Stimulated activated CD8-positive, alpha-beta memory T cell treated with anti-CD3 and anti-CD28 coated beads, Interleukin-2, amount 100 ng/mL, for 48 hours (primary cell): ENCODE results near the gene FNDC3B.
"Not testable (repeated sequence)": the region's sequence is repeated elsewhere in the genome, so short reads cannot be mapped to it uniquely, and the experiment has no call there.

ENCODE experiments used
- DNase-seq, 2 donors: peaks; one replicate each; pipeline ENCODE4 v3.0.0-alpha.2; 2020; ENCODE audit warnings: low read depth in 2 of 2

Gene FNDC3B

DNA sequence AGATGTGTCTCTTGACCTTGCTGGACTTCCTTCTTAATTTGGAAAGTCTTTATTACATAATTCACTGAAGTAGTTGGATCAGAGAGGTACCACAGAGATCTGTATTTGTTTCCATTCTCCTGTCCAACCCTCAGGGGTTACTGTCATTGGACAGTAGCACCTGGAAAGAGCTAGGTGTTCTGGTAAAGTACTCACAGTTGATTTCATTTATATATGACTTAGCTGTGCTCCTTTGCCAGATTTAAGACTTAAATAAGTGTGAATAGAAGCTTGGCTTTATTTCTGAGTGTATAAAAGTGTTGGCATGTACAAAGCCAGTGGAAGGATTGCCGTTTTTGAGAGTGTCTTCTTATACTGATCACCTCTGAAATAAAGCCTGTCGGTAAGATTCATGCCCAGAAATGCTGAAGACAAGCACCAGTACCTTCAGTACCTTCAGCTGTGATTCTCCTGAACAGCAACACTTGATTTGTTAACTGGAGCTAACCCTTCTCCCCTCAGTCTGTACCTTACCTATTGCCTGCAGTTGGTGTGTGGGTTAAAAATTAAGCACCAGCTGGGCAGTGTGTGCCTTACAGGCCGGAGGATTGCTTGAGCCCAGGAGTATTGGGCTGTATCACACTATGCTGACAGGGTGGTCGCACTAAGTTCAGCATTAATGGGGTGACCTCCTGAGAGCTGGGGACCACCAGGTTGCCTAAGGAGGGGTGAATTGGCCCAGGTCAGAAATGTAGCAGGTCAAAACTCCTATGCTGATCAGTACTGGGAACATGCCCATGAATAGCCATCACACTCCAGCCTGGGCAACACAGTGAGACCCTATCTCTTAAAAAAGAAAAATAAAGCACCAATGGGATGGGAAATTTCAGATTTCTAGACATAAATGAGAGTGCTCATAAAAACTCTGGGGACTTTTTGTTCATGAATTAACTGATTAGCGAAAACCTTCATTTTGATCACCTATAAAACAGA, 197.7 kb downstream of the FNDC3B start:
- no peak for DNase-seq

DNA sequence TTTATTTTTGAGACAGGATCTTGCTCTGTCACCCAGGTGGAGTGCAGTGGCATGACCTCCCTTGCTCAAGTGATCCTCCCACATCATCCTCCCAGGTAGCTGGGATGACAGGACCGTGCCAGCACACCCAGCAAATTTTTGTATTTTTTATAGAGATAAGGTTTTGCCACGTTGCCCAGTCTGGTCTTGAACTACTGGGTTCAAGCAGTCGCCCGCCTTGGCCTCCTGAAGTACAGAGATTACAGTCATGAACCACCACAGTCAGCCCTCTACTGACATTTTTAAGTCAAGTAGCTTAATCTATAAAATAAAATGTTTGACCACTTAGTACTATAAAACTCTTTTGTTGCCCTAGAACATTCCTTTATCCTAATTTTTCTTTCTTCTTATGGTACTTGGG, 198.8 kb downstream of the FNDC3B start:
- DNase-seq = no peak

DNA sequence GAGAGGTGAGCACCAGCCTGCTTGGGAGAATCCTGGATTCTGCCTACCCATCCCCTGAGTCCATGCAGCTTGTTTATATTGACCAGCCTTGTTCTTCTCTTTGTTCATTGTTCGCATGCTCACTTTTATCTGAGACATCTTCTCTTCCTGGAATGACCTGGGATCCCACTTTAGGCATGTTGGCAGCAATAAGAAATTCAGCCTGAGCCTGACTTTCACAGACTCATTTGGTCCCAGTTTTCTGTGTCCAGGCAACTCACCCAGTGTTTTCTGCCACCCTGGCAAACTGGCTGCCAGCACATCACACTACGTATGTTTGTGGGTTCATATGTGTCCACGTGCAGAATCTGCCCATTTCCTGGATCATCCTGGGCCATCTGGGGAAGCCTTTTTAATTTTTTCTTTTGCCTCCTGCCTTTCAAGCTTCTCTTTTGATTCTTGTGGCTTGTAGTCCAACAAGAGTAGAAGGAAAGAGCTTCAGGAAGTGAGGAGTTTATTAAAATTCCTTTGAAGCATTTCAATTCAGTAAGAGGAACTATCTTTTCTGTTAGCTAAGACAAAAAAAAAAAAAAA, 199.9 kb downstream of the FNDC3B start:
- no peak for DNase-seq

DNA sequence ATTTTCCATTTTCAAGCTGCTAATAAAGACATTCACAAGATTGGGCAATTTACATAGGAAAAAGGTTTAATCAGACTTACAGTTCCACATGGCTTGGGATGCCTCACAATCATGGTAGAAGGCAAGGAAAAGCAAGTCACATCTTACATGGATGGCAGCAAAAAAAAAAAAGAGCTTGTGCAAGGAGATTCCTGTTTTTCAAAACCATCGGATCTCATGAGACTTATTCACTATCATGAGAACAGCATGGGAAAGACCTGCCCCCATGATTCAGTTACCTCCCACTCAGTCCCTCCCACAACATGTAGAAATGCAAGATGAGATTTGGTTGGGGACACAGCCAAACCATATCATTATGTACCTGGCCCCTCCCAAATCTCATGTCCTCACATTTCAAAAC, 202.0 kb downstream of the FNDC3B start:
- DNase-seq = no peak

DNA sequence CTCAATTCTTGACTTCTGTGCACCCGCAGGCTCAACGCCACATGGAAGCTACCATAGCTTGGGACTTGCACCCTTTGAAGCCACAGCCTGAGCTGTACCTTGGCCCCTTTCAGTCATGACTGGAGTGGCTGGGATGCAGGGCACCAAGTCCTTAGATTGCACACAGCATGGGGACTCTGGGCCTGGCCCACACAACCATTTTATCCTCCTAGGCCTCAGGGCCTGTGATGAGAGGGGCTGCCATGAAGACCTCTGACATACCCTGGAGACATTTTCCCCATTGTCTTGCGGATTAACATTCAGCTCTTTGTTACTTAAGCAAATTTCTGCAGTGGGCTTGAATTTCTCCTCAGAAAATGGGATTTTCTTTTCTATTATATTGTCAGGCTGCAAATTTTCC, 203.1 kb downstream of the FNDC3B start:
- not testable (repeated sequence) for DNase-seq

DNA sequence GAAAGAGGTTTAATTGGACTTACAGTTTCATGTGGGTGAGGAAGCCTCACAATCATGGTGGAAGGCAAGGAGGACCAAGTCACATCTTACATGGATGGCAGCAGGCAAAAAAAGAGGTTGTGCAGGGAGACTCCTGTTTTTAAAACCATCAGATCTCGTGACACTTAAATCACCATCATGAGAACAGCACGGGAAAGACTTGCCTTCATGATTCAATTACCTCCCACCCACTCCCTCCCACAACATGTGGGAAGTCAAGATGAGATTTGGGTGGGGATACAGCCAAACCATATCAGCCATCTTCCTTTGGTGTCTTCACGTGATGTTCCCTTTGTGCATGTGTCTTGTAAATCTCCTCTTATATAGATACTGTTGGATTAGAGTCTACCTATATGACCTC, 204.0 kb downstream of the FNDC3B start:
- not testable (repeated sequence) for DNase-seq

DNA sequence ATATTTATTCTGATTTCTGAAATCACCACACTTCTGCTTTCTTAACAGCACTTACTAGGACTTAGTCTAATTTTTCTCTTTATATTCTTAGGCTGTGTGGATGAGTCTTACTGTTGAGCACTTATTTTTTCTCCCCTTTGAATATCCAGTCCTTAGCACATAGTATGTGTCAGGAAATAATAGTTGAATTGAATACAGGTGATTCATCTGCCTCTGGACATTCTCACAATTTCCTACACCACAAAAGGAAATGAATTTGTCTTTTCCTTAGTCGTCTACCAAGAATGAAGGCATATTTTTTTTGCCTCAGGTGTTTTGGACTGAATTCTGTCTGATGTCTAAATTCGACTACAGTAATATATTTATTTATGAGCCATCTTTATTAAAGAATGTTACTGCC, 204.6 kb downstream of the FNDC3B start:
- DNase-seq = no peak

DNA sequence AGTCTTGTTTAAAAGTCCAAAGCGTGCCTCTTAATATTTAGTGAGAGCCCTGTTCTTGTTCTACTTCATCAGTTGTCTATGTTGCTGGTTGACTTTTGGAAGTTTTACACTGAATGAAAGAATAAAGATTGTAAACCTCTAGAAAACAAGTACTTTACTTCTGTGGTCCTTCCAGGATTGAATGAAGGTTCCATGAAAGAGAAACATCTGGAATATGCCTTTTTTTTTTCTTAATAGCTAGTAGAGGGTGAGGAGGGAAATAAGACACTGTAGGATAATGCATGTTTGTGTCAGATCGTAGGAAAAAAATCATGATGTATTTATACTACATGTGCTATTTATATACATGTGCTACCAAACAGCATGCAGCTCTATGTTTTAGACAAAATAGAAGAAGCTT, 205.9 kb downstream of the FNDC3B start:
- no peak for DNase-seq

DNA sequence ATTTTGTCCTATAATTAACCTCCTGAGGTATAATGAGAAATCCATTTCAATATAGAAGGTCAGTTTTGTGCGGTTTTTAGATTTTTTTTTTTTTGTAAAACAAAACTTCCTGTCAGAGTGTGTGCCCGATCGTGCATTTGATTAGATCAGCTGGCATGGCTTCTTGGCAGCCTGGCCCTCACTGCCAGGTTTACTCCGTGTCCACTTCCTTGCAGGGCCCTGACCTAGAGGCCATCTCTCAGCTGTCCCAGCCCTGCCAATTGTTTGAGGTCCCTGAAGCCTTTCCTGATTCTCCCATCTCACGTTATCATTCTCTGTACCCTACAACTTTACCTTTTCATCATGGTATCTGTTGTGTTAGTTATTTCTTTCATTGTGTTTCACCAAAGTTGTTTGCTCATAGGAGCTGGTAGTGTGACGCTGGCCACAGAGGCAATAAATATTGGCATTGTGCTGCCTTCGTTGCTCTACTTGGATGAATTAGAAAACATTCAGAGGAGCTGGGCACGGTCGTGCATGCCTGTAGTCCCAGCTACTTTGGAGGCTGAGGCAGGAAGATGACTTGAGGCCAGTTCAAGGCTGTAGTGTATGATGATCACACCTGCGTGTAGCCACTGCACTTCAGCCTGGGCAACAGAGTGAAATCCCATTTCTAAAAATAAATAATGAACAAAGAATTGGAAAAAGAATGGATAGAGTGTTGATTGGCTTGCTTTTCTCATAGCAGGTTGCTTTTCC, 206.9 kb downstream of the FNDC3B start:
- no peak for DNase-seq

DNA sequence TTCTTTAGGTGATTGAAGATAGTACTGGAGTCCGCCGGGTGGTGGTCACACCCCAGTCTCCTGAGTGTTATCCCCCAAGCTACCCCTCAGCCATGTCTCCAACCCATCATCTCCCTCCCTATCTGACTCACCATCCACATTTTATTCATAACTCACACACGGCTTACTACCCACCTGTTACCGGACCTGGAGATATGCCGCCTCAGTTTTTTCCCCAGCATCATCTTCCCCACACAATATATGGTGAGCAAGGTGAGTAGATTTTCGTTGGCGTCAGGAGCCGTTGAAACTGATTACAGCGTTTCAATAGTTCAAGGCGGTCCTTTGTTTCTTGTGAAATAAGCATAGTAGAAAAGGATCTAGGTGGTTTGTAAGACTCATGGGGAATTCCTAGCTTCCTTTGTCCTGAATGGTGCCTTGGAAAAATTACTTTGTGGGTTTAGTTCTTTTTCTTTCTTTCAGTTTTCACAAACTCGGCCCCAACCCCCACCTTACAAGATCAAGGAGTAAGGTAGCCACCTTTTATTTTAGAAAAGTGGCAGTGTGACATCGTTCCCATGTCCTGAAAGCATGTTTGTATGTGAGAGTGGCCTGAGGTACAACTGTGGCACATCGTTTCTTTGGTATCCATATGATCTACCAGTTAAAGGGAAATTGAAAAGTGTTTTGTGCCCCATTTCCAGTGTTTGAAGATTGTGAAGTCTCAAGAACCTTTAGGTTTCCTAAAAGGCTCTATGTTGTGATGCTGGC, 208.3 kb downstream of the FNDC3B start:
- DNase-seq = no peak

DNA sequence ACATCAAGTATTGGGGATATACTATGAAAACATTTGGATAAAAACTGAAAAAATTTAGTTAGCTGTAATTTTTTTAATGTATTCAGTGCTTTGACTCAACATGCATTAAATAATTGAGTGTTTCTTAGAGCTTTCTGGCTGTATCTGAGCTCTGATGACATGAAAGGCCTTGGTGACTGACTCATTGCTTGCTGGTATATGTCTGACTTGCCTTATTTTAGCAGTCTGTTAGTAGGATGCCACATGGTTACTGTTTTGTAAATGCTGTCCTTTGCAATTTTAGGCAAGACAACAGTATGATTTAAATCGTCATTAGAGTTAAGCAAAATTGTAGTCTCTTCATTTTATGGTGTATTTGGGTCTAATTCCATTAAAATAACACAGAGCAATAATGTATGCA, 209.7 kb downstream of the FNDC3B start:
- no peak for DNase-seq

DNA sequence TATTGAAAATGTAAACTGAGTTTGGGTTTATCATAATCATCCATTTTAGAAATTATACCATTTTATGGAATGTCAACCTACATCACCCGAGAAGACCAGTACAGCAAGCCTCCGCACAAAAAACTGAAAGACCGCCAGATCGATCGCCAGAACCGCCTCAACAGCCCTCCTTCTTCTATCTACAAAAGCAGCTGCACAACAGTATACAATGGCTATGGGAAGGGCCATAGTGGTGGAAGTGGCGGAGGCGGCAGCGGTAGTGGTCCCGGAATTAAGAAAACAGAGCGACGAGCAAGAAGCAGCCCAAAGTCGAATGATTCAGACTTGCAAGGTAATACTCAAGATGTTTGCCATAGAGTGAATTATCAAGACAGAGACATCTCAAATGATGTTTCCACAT, 211.8 kb downstream of the FNDC3B start:
- no peak for DNase-seq

DNA sequence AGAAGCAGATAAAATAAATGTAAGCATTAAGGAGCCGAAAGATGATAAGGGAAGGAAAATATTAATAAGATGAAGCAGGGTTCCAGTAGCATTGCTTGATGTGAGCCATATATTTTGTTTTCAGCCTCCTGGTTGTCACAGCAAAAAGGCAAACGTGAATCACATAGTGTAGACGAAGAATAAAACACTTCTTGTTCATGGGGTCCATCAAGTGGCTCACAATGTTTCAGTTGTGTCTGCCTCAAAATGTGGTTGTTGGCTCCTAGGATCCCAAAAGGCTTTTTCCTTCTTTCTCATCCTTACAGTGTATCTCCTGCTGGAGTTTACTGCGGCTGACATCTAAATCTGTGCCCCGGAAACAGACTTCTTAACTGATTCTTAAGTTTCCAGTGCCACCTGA, 213.8 kb downstream of the FNDC3B start:
- DNase-seq = no peak

DNA sequence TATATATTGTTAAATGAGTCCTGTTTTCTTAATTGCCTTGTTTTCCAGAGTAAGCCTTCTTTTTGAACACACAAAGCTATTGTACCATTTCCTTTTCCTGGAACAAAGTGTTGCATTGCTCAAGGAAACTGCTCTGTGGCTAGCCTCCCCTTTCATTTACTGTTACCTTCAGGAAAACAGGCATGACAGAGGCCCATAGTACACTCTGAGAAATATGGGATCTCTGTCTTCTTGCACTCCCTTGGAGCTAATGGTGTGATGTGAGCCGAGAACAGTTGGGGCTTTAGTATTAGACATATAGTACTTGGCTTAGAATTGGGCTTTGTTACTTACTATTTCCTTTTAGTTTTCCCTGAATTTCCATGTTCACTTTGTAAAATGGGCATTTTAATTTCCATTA, 215.2 kb downstream of the FNDC3B start:
- no peak for DNase-seq

DNA sequence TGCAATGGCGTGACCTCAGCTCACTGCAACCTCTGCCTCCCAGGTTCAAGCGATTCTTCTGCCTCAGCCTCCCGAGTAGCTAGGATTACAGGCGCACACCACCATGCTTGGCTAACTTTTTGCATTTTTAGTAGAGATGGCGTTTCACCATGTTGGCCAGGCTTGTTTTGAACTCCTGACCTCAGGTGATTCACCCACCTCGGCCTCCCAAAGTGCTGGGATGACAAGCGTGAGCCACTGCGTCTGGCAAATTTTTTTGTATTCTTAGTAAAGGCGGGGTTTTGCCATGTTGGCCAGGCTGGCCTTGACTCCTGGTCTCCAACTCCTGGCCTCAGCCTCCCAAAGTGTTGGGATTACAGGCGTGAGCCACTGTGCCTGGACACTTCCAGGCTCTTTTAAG, 215.9 kb downstream of the FNDC3B start:
- not testable (repeated sequence) for DNase-seq

DNA sequence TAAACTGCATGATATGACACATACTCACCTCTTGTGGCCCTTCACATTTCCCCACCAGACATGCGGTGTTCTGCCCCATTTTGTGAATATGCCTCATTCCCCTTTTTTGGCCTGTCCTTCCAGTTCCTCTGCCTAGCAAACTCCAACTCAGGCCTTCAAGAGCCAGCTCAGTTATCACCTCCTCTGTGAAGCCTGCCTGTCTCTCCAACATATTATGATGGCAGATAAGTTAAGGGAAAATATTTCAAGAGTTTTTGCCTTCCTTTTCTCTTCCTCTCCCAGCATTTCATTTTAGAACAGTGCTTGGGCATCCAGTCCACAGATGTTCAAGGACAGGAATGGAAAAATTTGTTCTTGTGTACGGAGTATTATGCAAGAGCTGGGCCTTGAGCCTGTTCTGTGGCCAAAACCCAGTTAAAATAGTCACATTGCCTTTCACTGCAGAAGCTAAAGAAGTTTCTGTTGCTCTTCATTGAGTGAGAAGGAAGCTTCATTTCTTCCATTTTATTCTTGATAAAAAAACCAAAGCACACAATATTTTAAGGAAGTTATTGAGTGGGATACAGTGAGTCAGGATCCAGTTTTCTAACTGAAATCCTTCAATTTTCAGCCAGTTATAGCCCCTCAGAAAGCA, 216.8 kb downstream of the FNDC3B start:
- DNase-seq = no peak

DNA sequence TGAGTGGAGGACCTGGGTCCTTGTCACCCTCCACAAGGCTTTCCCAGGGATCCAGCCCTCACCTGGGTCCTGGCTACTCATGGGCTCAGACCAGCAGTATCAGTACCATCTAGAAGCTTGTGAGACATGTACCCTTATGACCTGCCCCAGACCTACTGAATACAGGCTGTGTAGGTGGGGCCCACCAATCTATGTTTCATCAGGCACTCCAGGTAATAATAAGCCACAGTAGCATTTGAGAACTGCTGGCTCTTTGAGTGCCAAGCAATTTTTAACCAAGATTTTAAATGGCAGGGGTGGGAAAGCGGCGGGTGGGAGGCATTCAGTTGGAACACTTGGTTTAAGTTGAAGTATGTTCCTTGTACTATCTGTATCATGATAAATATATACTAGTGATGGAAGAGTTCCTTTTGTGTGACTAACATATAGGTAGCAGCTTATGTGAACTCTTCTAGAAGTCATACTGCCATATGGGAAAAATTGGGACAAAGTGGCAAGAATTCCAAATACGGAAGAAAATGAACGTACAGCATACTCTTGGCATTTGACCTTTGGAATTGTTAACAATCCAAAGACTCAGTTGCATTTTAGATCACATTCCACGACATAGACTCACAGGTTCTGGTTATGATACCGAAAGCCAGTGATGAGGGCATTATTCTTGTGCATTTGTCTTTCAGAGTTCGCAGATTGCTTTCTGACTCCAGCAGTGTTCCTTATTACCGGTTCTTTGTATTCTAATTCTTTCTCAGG, 218.4 kb downstream of the FNDC3B start:
- no peak for DNase-seq

DNA sequence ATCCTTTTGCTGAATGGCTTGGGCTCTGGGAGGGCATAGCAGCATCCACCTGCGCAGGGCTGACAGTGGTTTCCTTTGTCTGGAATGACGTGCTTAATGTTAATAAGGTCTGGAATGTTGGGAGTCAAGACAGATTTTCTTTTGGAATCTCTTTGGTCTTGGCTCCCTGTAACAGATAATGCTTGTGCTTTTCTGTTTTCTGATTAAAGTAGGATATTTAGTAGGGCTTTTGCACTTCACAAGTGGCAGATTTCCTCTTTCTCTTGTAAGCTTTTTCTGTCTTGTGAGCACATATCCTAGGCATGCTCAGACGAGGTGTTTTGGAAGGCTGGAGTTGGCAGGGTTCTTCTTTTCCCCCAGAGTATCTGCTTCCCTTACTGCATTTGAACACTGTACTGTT, 219.2 kb downstream of the FNDC3B start:
- DNase-seq = no peak

DNA sequence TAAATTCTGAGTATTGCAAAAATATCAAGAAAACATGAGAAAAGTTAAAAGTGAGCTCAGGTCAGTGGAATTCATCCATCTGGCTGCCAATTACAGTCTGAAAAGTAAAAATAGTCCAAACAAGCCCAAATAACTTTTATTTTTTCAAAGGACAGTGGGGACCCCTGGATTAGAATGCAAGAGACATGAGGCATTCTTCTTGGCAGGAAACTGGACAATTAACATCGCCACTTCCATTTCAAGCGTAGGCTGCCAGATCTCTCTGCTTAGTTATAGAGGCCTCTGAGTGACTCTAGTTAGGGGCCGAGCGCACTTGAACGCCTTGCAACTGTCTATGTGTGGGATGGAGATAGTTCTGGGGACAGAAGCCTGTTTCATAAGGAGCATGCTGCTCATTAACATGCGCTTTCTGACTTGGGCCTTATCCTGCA, 219.7 kb downstream of the FNDC3B start:
- no peak for DNase-seq

DNA sequence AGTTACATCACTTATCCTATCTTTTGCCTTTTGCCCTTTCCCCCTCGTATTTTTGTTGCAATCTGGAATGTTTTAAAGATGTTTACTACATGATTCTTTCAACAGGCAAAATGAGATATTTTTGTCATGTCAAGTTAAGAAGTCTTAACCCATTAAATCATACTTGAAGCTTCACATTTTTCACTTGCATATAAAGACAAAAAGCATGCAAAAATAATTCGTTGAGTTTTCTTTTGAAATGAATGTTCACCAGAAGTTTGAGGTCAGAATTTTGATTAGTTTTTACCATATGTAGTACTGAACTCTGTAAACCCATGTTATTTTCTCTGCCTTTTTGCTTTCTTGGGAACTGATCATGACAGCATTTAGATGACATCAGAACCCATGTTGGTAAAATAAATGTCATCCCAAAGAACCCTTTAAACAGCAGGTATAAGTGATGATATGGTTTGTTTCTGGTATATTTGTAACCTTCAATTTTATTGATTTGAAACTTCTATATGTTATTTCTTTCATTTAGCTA, 220.4 kb downstream of the FNDC3B start:
- DNase-seq = no peak
